GM12878 (cell line): ENCODE data around the gene GPR155. TPM values are rescaled to one million over a fixed set of nuclear protein-coding genes. Genes with fewer than 3 reads are reported as not detected.

ENCODE experiments used
- ATAC-seq: fragments of 200-7000 bp; cut with Tn5 transposase; 3 replicates; pipeline ENCODE4 v1.9.1; 2020; ENCODE audit warnings: mild to moderate bottlenecking, moderate library complexity
- BruUV-seq: library from RNA; stranded (reverse); fragments of 400-500 nt; replicated peaks from 2 replicates; lab custom pipeline; 2021; lab: Mats Ljungman, UMichigan
- CTCF ChIA-PET: fragments of 300-600 bp; sonication (Branson Sonifier 250); formaldehyde crosslinking; extraction: SDS; loops from one replicate; lab custom pipeline; 2021; ENCODE audit warnings: inconsistent platforms; lab: Yijun Ruan, JAX
- POLR2A ChIA-PET: fragments of 350-600 bp; formaldehyde crosslinking; extraction: SDS; loops from one replicate; lab custom pipeline; 2021; ENCODE audit warnings: inconsistent platforms; lab: Charles Lee
- RAD21 ChIA-PET: fragments of 300-600 bp; sonication (Branson Sonifier 250); formaldehyde crosslinking; loops from one replicate; lab custom pipeline; 2023; ENCODE audit warnings: antibody characterized with exemption; ENCODE audit not compliant: unreplicated experiment; lab: Charles Lee
- SMC1A ChIA-PET: fragments of 300-600 bp; sonication (Branson Sonifier 250); formaldehyde crosslinking; loops from one replicate; lab custom pipeline; 2023; ENCODE audit not compliant: unreplicated experiment, uncharacterized antibody; lab: Charles Lee
- DNase-seq: peaks from one replicate; pipeline ENCODE4 v3.0.0-alpha.2; 2011; ENCODE audit warnings: low read depth, low spot score
- FAIRE-seq: peaks from 3 replicates; lab custom pipeline; 2011; peaks lifted over from hg19 to GRCh38; lab: Jason Lieb, UNC
- H2AFZ ChIP-seq: 2 replicates; pipeline ENCODE4 v1.6.0; 2011; ENCODE audit warnings: low read depth, low read length, control low read depth; ENCODE audit not compliant: control insufficient read depth
- H3K27ac ChIP-seq: 2 replicates; pipeline ENCODE4 v1.5.1; 2011; ENCODE audit warnings: control low read depth; ENCODE audit not compliant: control insufficient read depth, insufficient read depth
- H3K27me3 ChIP-seq, 2 experiments: replicated peaks in 1 of 2; 2 replicates each; pipeline versions ENCODE4 v1.6.0 to v1.6.1; 2011; ENCODE audit warnings: low read length in 1 of 2; ENCODE audit not compliant: control insufficient read depth in 2 of 2, insufficient read depth in 2 of 2
- H3K36me3 ChIP-seq, 2 experiments: 2 replicates each; pipeline ENCODE4 v1.5.1; 2011; ENCODE audit warnings: low read length in 1 of 2; ENCODE audit not compliant: control insufficient read depth in 2 of 2, insufficient read depth in 2 of 2
- H3K4me1 ChIP-seq: 2 replicates; pipeline ENCODE4 v1.6.1; 2011; ENCODE audit warnings: mild to moderate bottlenecking, low read length, moderate library complexity, mixed read lengths; ENCODE audit not compliant: control insufficient read depth, insufficient read depth
- H3K4me2 ChIP-seq: 2 replicates; pipeline ENCODE4 v1.6.0; 2011; ENCODE audit warnings: control low read depth; ENCODE audit not compliant: control insufficient read depth, insufficient read depth
- H3K4me3 ChIP-seq: fragments of 200-600 bp; sonication (generic); 2 replicates; pipeline ENCODE4 v1.5.1; 2016
- H3K79me2 ChIP-seq: 2 replicates; pipeline ENCODE4 v1.6.0; 2011; ENCODE audit warnings: low read length; ENCODE audit not compliant: control insufficient read depth, insufficient read depth
- H3K9ac ChIP-seq: 2 replicates; pipeline ENCODE4 v1.8.0; 2011; ENCODE audit warnings: low read length, control low read depth, mixed read lengths; ENCODE audit not compliant: control insufficient read depth, insufficient read depth
- H3K9me3 ChIP-seq: replicated peaks from 3 replicates; pipeline ENCODE4 v1.5.1; 2011; ENCODE audit warnings: mild to moderate bottlenecking, low read length; ENCODE audit not compliant: control insufficient read depth, insufficient read depth
- H4K20me1 ChIP-seq: 2 replicates; pipeline ENCODE4 v1.6.0; 2011; ENCODE audit not compliant: control insufficient read depth, insufficient read depth
- ETV6 ChIP-seq, 2 experiments: fragments of 450-650 bp in 1 of 2; IDR thresholded peaks in 1 of 2; conservative IDR thresholded peaks in 1 of 2; 2 replicates each; pipeline ENCODE4 v1.6.1; 2014; ENCODE audit warnings: antibody characterized with exemption in 1 of 2, borderline replicate concordance in 1 of 2, low read depth in 1 of 2, mild to moderate bottlenecking in 1 of 2, moderate library complexity in 1 of 2
- IKZF2 ChIP-seq, 2 experiments: fragments of 450-650 bp; IDR thresholded peaks; 2 replicates each; pipeline ENCODE4 v1.6.1; 2017; ENCODE audit warnings: mild to moderate bottlenecking in 2 of 2, moderate library complexity in 2 of 2
- JUNB ChIP-seq: IDR thresholded peaks from 2 replicates; pipeline ENCODE4 v1.6.1; 2016; ENCODE audit warnings: antibody characterized with exemption, mild to moderate bottlenecking
- KAT2A ChIP-seq: conservative IDR thresholded peaks from 2 replicates; pipeline ENCODE4 v1.6.1; 2011; ENCODE audit warnings: low read depth, low read length; ENCODE audit not compliant: control insufficient read depth
- LARP7 ChIP-seq: fragments of 450-650 bp; IDR thresholded peaks from 2 replicates; pipeline ENCODE4 v1.6.1; 2017; ENCODE audit warnings: mild to moderate bottlenecking
- NFYB ChIP-seq: IDR thresholded peaks from 2 replicates; pipeline ENCODE4 v1.6.1; 2011; ENCODE audit warnings: low read depth, mild to moderate bottlenecking, low read length, improper control_type of control experiment, moderate library complexity; ENCODE audit not compliant: insufficient read depth
- NR2C2 ChIP-seq: IDR thresholded peaks from 2 replicates; pipeline ENCODE4 v1.6.1; 2011; ENCODE audit warnings: borderline replicate concordance, low read depth; ENCODE audit not compliant: control insufficient read depth, insufficient read length
- POLR2A ChIP-seq: IDR thresholded peaks from 2 replicates; pipeline ENCODE4 v1.6.1; 2011; ENCODE audit warnings: low read depth, mild to moderate bottlenecking, low read length
- RUNX3 ChIP-seq: IDR thresholded peaks from 2 replicates; pipeline ENCODE4 v1.6.1; 2012; ENCODE audit warnings: low read length, inconsistent platforms
- SREBF2 ChIP-seq: IDR thresholded peaks from 2 replicates; pipeline ENCODE4 v1.6.1; 2012; ENCODE audit warnings: mild to moderate bottlenecking, low read length
- STAT3 ChIP-seq: IDR thresholded peaks from 2 replicates; pipeline ENCODE4 v1.6.1; 2011; ENCODE audit warnings: low read depth, low read length, improper control_type of control experiment
- ZBED1 ChIP-seq: IDR thresholded peaks from 2 replicates; pipeline ENCODE4 v1.6.1; 2016; ENCODE audit warnings: borderline replicate concordance
- ZNF207 ChIP-seq: fragments of 450-650 bp; IDR thresholded peaks from 2 replicates; pipeline ENCODE4 v1.6.1; 2014; ENCODE audit warnings: antibody characterized with exemption, mild to moderate bottlenecking, borderline replicate concordance
- whole genome bisulfite sequencing: methylation state at CpG from one replicate; pipeline ENCODE4 v1.1.6; 2016; ENCODE audit warnings: low lambda C conversion rate; ENCODE audit not compliant: insufficient replicate concordance, insufficient coverage; ENCODE audit errors: missing lambda C conversion rate; 5-methylcytosine and 5-hydroxymethylcytosine counted together
- in situ Hi-C: fragments of 300-500 bp; cut with MboI; formaldehyde crosslinking; loops from 9 replicates; pipeline ENCODE4 v1.14.3; 2018; ENCODE audit warnings: mixed read lengths
- intact Hi-C: fragments of 100-400 bp; cut with micrococcal nuclease; formaldehyde crosslinking; loops from one replicate; pipeline ENCODE4 v1.14.2; 2022; ENCODE audit not compliant: unreplicated experiment
- polyA plus RNA-seq, 11 experiments: library from polyadenylated mRNA; depleted of rRNA in 4 of 11; unstranded in 6 of 11; stranded (reverse) in 5 of 11; fragments of >200 nt; fragmentation: Nextera tagmentation in 4 of 11; fragmentation: Illumina TruSeq in 1 of 11; extraction: Ambion mirVana in 4 of 11; extraction: Trizol in 1 of 11; gene quantifications; 1 replicate in 1 of 11; 2 replicates in 10 of 11; pipeline versions ENCODE4 v1.2.1 to v1.2.3, GENCODE V29; 2011 to 2016; ENCODE audit warnings: inconsistent platforms in 2 of 11, missing spikeins in 2 of 11, low read depth in 1 of 11
- total RNA-seq, 4 experiments: library from RNA; depleted of rRNA in 3 of 4; stranded (reverse); fragments of >200 nt in 3 of 4; fragmentation: Illumina TruSeq in 1 of 4; extraction: Trizol in 1 of 4; gene quantifications; 2 replicates each; pipeline versions ENCODE4 v1.2.1 to v1.2.3, GENCODE V29; 2013 to 2021
- TF ChIP-seq, protein P1 (sequence below): fragments of 450-650 bp; IDR thresholded peaks from 2 replicates; pipeline ENCODE4 v1.6.1; 2016; ENCODE audit warnings: mild to moderate bottlenecking
- TF ChIP-seq, protein P2 (sequence below): fragments of 150-350 bp; IDR thresholded peaks from 2 replicates; pipeline ENCODE4 v1.6.1; 2016; ENCODE audit warnings: low read depth, low read length

The GPR155 gene
- total and polyA plus RNA-seq, 10 of the 15 experiments (the other 5 are each of a cell fraction or from before 2014, with no cell fraction given) = 0.53 to 3.0 (median 1.5) TPM

DNA sequence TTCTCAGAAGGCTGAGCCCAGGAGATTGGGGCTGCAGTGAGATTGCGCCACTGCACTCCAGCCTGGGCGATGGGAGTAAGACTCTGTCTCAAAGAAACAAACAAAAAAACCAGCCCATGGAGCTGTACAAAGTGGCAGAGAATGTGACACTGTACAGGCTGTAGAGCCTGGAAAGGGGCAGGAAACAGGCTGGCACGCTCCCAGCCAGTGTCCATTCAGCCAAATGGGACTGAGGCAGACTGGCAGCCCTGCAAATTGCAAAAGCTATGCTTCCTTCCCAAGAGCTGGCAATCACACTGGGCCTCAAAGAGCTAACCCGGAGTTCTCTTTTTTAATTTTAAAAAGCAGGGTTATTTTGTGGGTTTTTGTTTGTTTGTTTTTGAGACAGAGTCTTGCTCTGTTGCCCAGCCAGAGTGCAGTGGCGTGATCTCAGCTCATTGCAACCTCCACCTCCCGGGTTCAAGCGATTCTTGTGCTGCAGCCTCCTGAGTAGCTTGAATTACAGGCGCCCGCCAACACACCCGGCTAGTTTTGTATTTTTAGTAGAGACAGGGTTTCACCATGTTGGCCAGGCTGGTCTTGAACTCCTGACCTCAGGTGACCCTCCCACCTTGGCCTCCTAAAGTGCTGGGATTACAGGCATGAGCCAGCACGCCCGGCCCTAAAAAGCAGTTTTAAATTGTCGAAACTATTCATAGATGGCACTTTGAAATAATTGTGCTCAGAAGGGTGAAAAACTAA, 48.5 kb downstream of the GPR155 start:
- intact Hi-C loops = no loop called here
- no peak for FAIRE-seq
- WGBS = 98% methylated on average over 13 of the region's 13 CpGs
- ChIA-PET CTCF (interaction anchor here (0.7 to 1.1 kb wide), 3 partner anchors 79 to 420 kb away, joined by 3 read pairs; no protein-coding TSS in a partner anchor), POLR2A (no interaction called here), RAD21 (no interaction called here), SMC1A (interaction anchor here (1.0 to 1.1 kb wide), 2 partner anchors 25 to 108 kb away, joined by 3 read pairs; no protein-coding TSS in a partner anchor)
- Histone ChIP-seq H3K9ac (no peak overlapping the region), H3K79me2 (no peaks in the 10 kb centered on the region), H3K4me1 (no peaks in the 10 kb centered on the region), H3K27me3 (no peaks in the 10 kb centered on the region), H3K36me3 (no peaks in the 10 kb centered on the region), H3K9me3 (no peaks in the 10 kb centered on the region), H3K4me2 (no peak overlapping the region), H3K27ac (no peak overlapping the region), H4K20me1 (no peaks in the 10 kb centered on the region), H3K4me3 (no peak overlapping the region), H2AFZ (no peak overlapping the region)
- no TSS peak for BruUV-seq
- ATAC-seq = no peak
- in situ Hi-C loops = no loop called here
- no peak for DNase-seq
- no peak for TF ChIP-seq ZNF207
- no peak for TF ChIP-seq STAT3
- TF ChIP-seq RUNX3 = no peak
- no peak for TF ChIP-seq NFYB
- no peak for TF ChIP-seq ZBED1
- TF ChIP-seq KAT2A = no peak
- TF ChIP-seq POLR2A = no peak
- TF ChIP-seq, protein P1, sequence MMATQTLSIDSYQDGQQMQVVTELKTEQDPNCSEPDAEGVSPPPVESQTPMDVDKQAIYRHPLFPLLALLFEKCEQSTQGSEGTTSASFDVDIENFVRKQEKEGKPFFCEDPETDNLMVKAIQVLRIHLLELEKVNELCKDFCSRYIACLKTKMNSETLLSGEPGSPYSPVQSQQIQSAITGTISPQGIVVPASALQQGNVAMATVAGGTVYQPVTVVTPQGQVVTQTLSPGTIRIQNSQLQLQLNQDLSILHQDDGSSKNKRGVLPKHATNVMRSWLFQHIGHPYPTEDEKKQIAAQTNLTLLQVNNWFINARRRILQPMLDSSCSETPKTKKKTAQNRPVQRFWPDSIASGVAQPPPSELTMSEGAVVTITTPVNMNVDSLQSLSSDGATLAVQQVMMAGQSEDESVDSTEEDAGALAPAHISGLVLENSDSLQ = no peak
- TF ChIP-seq, protein P2, sequence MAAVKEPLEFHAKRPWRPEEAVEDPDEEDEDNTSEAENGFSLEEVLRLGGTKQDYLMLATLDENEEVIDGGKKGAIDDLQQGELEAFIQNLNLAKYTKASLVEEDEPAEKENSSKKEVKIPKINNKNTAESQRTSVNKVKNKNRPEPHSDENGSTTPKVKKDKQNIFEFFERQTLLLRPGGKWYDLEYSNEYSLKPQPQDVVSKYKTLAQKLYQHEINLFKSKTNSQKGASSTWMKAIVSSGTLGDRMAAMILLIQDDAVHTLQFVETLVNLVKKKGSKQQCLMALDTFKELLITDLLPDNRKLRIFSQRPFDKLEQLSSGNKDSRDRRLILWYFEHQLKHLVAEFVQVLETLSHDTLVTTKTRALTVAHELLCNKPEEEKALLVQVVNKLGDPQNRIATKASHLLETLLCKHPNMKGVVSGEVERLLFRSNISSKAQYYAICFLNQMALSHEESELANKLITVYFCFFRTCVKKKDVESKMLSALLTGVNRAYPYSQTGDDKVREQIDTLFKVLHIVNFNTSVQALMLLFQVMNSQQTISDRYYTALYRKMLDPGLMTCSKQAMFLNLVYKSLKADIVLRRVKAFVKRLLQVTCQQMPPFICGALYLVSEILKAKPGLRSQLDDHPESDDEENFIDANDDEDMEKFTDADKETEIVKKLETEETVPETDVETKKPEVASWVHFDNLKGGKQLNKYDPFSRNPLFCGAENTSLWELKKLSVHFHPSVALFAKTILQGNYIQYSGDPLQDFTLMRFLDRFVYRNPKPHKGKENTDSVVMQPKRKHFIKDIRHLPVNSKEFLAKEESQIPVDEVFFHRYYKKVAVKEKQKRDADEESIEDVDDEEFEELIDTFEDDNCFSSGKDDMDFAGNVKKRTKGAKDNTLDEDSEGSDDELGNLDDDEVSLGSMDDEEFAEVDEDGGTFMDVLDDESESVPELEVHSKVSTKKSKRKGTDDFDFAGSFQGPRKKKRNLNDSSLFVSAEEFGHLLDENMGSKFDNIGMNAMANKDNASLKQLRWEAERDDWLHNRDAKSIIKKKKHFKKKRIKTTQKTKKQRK = no peak
- TF ChIP-seq IKZF2 (IDR thresholded peaks at IDR 0.05) = no peak
- TF ChIP-seq LARP7 = no peak
- TF ChIP-seq NR2C2 = no peak
- TF ChIP-seq JUNB = no peak
- no peak for TF ChIP-seq SREBF2
- TF ChIP-seq ETV6 (conservative IDR thresholded peaks at IDR 0.05 in 1 of 2, IDR thresholded peaks at IDR 0.05 in 1 of 2; ENCODE audit: borderline replicate concordance in 1 of 2, low read depth in 1 of 2) = no peak
